SHP77 (cell line): ENCODE measurements around the gene SMIM44.

Experiments used
- DNase-seq, 2 experiments: peaks; one replicate each; lab custom pipeline; 2025; lab: John Stamatoyannopoulos, UW

The SMIM44 gene

DNA sequence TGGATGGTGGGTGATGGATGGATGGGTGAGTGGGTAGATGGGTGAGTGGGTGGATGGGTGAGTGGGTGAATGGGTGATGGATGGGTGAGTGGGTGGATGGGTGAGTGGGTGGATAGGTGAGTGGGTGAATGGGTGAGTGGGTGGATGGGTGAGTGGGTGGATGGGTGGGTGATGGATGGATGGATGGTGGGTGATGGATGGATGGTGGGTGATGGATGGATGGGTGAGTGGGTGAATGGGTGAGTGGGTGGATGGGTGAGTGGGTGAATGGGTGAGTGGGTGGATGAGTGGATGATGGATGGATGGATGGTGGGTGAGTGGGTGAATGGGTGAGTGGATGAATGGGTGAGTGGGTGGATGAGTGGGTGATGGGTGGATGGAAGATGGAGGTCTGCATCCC, 5.7 kb downstream of the SMIM44 start:
- DNase-seq = no peak

DNA sequence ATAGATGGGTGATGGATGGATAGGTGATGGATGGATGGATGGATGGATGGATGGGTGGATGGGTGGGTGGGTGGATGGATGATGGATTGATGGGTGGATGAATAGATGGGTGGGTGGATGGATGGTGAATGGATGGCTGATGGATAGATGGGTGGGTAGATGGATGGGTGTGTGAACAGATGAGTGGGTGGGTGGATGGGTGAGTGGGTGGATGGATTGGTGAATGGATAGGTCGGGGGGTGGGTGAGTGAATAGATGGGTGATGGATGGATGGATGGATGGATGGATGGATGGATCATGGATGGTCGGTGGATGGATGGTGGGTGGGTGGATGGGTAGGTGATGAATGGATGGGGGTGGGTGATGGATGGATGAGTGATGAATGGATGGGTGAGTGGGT, 6.4 kb downstream of the SMIM44 start:
- DNase-seq = no peak

DNA sequence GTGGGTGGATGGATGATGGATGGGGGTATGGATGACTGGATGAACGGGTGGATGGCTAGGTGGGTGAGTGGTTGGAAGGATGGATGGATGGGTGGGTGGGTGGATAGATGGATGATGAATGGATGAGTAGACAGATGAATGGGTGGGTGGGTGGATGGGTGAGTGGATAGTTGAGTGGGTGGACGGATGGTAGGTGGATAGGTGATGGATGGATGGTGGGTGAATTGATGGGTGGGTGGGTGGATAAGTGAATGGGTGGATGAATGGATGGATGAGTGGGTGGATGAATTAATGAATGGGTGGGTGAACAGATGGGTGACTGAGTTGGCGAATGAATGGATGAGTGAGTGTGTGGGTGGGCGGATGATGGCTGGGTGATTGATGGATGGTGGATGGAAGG, 7.8 kb downstream of the SMIM44 start:
- no peak for DNase-seq

DNA sequence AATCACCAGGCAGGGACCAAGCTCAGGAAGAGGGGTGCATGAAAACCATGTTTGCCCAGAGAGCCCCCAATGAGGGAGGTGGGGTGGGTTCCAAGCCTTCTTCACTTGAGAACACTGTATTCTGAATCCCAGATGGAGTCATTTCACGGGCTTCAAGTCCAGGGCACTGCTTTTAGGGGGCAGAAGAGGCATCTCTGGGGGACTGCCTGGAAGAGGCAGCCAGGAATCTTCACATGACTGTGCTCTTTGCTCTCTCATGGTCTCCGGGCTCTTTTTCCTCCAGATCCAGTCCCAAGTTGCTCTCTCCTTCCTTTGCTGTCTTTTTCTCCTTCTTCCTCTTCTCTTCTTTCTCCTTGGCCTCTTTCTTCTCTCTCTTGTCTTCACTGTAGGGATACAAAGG, 8.6 kb downstream of the SMIM44 start:
- DNase-seq = no peak

DNA sequence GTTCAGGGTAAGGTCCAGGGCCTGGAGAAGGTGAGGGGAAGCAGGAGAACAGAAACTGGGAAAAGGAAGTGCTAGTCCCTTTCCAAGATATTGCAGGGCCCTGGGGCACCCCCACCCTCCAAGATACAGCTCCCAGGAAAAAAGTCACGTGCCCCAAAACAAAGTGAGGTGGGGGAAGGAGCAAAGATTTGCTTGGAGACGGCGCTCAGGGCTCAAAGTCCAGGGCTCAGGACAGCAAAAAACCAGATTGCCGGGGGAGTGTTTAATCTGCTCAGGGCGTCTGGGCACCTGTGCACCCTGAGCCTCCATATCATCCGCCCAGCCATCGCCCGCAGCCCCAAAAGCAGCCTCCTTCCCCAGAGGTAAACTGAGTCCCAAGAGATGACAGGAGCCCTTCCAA, 9.2 kb downstream of the SMIM44 start:
- no peak for DNase-seq

DNA sequence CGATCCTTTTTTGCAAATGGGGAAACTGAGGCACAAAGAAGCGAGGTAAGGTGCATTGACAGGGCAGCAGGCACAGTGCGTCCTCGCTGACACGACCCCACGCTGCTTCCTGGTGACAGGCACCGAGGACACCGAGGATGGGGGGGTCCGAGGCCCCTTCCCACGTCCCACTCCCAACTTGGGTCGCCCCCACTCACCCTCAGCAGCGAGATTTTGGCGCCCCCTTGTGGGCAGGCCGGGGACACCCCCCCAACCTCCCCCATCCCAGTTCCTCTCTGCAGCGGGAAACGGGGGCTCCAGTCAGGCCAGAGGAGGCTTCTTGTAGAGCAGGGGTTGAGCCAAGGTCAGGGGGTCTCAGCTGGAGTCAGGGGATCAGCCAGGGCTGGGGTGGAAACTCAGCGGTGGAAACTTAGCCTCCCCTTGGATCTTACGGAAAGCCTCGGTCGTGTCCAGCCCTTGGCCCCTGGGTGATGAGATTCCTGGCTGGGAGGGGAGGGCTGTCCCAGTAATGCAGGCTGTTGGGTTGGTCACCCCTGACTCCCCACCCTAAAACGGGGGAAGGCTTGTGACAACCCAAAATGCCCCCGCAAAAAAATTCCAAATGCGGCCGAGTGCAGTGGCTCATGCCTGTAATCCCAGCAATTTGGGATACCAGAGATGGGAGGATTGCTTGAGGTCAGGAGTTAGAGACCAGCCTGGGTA, 11.1 kb downstream of the SMIM44 start:
- peak in 1 of 2 experiments; percentile 16 for DNase-seq

DNA sequence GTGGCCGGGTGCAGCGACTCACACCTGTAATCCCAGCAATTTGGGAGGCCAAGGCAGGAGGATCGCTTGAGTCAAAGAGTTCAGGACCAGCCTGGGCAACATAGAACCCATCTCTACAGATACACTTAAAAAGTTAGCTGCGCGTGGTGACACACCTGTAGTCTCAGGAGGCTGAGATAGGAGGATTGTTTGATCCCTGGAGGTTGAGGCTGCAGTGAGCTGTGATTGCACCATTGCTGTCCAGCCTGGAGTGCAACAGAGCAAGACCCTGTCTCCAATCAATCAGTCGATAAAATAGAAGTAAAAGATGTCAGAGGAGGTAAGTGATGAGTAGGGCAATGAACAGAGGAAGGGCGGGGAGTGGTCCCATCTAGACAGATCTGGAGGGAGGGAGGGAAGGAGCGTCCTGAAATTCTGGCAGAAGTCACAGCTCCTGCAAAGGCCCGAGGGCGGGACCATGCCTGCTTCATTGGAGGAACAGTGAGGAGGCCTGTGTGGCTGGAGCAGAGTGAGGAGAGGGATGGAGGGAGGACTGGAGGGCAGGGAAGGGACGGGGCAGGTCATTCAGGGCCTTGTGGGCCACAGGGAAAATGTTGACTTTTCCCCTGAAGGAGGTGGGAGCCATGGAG, 12.6 kb downstream of the SMIM44 start:
- no peak for DNase-seq

DNA sequence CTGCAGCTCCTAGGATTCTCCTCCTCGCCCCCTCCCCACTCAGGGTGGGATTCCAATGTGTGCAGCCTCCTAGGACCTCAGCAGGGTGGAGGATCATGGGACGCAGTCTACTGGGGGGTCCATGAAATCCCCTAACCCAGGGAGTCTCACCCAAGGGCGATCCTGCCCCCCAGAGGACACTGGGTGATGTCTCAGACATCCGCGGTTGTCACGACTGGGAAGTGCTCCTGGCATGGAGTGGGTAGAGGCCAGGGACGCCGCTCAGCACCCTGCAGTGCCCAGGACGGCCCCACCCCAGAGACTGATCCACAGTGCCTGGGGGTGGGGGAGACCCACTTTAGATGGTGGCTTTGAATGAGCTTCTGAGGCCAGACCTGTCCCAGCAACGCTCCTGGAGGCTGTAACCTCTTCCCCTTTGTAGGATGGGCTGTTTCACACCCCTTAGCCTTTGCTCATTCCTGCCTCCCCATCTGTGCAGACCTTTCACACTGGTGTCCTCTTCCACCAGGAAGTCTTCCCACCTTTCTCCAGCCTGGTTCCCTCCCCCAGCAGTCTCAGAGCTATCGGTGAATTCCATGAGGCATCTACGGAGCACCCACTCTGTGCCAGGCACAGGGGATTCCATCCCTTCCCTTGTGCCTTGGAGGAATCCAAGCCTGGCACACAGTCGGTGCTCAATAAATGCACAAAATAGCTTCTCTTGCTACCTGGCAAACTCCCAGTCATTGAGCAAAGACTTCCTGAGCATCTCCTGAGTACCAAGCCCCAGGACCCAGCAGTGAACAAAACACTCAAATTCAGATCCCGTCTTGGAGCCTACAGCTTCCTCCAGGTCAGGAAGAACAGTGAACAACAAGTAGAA, 13.4 kb downstream of the SMIM44 start:
- DNase-seq = no peak

DNA sequence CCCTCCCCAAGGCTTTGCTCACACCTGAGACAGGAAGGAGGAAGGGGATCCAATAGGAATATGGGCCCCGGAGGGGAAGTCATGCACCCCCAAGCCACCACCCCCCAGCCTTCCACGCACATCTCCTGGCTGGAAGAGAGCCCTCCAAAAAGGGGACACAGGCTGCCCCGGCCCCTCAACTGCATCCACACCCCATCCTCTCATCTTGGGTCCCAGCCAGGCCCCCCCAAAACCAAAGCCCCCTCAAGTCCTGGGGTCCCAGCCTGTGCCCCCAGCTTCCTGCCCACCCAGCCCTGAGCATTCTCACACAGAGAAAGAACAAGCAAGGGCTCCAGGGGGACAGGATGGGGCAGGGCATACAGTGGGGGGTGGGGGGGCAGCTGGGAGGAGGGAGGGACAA, 15.0 kb downstream of the SMIM44 start:
- no peak for DNase-seq

DNA sequence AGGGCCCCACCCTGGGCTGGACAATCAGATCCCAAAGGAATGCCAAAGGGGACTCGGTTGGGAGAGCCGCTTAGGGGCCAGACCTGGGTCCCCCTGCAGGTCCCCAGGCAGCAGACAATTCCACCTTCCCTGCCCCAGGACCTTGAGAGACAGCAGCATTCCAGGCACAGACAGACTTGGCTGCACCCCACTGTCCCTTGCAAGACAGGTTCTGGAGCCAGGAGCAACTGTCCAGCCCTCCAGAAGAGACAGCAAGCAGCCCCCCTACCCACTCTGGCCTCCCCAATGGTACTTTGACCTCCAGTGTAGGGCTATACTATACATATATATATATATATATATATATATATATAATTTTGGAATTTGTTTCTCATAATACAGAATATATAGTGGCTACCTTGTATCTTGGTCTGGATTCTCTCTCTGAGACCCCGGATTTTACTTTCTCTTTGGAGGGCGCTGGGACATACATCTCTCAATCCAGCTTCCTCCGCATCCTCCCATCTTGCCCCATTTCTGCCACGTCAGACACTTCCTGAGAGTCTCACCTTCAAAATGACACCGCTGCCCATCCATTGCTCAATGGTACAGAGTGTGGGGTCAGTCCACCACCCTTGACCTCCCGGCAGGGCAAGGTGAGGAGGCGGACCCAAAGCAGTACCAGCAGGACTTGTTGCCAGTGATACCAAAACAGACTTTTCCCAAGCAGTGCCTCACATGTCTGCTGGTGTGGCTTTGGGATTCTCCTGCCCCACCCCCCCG, 15.6 kb downstream of the SMIM44 start:
- DNase-seq = no peak

DNA sequence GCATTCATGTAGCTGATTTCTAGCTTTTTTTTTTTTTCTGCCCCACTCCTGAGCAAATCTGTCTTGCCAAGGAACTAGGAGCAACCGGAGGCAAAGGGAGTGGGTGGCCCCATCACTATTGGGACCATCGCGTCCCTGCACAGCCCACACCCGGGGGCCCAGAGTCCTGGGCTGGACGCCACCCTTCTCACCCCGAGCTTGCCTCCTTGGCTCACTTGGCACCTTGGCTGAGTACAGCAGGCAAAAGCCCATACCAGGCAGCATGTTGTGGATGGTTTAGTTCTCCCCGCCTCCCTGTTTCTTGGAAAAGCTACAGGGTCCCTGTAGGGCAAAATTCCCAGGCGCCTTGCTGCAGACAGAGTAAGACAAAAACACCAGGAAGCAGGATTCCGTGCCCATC, 16.6 kb downstream of the SMIM44 start:
- DNase-seq = no peak

DNA sequence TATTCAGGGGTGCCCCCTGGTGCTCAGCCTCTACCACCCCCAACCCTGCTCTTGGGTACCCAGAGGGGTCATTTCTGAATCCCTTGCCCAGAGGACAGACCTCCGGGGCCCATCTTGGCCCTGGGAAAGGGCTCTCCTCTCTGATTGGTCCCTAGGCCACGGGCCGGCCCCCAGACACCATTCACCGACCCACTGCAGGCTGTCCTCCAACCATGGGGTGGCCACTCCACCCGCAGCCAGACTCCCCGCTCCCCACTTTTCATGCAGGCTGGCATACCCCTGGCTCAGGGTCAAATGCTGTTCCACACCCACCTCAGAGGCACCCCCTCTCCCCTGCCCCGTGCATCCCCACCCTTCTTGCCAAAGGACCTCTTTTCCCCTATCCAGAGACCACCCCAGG, 17.7 kb downstream of the SMIM44 start:
- no peak for DNase-seq

DNA sequence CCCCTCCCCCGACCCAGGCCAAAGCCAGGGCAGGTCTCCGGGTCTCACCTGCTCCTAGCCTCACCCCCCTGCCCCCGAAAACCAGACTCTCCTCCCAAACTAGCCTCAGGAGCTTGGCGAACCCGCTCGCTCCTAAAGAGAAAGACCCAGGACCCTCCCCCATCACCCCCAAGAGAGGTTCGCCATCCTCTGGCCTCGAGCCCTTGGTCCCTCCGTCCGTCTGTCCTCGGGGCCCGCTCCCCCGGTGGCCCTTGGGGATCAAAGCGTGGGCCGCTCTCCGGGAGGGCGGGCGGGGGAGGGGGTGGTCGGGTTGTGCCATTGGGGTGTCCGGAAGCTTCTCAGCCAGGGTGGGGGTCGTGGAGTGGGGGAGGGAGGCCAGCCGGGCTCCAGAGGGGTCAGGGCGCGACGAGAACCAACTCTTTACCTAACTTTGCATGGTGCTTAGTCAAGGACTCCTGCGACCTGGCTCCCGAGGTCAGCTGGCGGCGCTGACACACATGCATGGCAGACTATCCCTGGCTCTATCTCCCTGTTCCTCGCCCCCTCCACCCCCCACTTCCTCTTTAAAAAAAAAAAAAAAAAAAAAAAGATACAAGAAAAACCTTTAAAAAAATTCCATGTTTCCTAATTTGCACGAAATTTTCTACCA, 18.5 kb downstream of the SMIM44 start:
- no peak for DNase-seq

DNA sequence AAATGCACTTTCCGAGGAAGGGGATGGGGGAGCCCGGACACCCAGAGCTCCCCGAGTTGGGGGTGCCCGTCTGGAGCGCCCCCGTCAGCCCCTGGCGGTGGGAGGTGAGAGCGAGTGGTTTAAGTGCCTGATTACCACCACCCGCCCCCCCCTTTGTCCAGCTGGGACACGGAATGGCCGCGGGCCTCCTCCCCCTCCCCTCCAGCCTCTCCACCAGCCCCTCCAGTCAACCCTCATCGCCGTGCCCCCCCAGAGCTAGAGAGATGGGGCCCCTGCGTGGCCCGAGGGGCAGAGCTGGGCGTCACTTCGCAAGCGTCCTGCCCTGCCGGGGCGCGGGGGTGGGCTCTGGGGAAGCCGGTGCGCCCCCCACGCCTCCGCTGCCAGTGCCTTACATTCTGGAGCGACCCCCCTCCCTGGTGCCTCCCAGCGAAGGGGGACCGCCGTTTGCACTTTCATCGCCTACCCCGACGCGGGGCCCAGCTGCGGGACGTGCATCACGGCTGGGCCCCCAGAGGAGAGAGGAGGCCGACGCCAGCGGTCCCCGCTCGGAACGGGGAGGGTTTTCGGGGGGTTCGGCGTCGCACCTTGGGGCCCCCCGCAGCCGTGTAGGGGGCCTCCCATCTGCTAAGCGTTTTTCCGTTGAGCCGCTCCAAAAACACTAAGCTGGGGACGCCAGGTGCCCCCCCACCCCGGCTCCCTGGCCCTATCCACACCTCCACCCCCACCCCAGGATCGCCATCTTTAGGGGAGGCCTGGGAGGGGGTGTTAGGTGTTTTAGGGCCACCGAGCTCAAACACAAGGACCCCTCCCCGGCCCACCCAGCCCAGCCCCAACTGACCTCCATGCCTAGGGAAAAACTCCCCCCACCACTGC, 19.3 kb downstream of the SMIM44 start:
- DNase-seq = no peak

DNA sequence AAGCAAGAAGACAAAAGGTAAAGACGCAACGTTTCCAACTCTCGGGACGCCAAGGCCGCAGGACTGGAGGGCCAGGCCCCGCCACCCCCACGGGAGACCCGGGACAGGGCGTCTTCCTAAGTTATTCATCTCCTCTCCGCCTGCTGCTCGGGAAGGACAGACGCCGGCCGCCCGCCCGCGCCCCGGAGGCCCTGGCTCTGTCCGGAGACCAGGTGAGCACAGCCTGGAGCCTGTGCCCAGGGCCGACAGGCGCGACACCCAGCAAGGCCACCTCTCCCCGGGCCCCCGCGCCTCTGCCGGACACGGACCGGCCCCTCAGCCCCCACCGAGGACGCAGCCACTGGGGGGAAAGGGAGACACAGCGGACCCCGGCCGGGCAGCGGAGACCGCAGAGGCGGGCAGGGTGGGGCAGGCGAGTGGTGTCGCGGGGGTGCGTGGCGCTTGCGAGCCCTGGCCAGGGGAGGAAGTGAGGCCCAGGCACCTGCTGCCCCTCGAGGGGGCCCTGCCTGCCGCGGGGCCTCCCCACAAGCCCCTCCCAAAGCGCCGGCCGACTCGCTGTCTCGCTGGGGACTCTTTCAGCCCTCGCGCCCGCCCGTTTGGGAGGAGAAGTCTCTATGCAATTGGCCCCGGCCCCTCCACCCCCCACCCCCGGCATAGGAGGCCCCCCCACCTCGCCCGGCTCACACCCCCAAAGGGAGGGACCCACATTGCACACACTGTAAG, 20.1 kb downstream of the SMIM44 start:
- DNase-seq = no peak

DNA sequence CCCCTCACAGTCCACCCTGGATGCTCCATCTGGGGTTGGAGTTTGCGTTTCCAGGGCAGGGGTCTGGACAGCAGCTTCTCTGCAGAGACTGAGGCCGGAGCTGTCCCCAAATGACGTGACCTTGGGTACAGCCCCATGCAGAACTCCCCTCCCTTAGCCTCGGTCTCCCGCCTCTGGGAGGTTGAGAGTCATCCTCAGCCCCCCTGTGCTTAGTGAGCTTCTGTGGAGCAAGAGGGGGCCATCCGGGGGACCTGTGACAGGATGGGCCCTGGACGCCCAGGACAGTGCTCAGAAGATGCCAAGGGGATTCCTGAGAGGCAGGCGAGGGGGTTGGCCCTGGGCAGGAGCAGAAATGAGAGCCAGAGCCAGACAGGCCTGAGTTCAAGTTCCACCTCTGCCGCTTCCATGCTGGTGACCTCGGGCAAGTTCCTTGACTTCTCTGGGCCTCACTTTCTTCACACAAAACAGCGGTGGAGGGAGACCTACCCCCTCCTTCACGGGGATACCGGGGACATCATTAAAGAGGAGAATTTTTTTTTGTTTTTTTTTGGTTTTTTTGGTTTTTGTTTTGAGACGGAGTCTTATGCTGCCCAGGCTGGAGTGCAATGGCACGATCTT, 23.2 kb downstream of the SMIM44 start:
- no peak for DNase-seq

DNA sequence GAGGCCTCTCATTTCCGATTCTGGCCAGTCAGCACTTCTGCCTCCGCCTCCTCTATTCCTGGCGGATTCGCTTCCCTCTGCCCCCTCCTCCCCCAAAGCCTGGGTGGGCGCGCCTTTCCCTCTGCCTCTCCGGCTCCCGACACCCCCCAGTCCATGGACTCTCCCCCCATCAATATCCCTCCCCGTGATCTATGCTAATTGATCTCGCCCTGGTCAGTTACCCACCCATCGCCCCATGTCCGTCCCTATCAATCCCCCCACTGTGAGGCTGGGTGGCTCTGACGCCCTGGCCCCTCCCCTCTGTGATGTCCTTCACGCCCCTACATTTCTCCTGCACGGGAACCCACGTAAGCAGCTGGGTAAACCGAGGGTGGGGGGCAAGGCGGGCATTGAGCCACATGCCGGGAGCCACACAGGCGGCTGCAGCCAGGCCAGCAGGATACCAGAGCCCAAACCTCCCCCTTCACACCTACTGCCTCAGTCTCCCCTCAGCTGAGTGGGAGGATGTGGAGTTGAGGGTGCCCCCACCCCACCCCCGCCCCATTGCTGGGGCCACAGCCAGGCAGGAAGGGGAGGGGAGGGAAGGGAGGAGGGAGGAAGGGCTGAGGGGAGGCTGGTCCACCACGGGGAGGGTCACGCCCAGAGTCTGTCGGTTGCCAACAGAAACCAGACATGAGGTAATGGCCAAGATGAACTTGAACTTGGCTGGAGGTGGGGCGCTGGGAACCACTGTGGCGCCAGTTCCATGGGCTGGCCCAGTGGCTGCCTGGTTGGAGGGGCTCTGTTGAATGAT, 24.0 kb downstream of the SMIM44 start:
- no peak for DNase-seq

DNA sequence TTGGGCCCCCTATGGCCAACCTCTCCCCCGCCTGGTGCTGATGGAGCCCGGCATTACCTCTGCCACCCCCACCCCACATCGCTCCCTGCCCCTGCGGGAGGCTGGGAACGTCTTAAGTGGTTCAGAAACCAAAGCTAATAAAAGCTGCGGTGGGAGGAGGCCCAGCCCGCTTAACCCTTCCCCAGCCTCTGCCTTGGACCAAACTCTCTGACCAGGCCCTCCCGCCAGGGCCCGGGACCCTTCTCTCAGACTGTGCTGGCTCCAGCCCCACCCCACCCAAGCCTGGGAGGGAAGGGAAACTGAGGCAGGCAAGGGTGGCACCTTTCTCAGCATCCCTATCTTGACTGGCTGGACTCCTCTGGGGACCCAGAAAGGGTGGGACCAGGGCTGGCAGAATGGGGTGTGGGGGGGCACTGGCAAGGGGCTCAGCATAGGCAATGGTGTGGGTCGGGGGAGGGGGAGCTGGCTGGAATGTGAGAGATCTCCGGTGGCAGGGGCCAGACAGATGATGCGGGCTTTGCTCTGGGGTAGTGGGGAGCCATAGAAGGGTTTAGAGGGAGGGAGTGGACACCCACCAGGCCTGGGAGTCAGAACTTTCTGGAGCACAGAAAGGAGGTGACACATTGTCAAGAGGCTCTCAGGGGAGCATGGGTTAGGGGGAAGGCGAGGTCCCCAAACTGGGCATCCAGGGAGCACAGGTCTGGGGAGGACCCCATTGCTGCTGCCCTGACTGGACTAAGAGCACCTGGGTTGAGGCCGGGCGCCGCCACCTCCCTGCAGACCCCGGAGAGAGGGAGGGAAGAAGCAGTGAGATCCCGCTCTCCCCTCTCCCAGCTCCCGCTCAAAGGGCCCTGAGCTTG, 24.8 kb downstream of the SMIM44 start:
- DNase-seq = no peak
